Measurements from ENCODE around the gene SCN2A.

SCN2A gene

DNA sequence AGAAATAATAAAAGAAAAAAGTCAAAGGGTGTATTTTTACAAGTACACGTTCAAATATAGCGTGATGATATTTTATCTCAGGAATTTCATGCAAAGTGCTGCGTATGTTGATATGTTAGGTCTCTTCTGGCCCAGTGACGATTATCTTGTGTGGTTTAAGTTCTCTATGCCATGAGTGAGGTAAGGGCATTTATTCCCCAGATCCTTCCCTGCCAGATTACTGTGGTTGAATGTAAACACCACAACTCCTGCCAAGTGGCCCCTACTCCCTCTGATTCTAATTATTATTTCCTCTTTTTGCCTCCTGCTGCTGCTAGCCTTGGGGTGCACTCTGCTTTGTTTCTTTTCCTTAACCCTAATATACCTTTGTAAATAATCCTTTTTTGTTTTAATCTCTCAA, 12.2 kb downstream of the SCN2A start:
- POLR2A ChIA-PET, result no interaction called here
- Histone ChIP-seq H3K36me3 (ENCODE audit: control insufficient read depth in 2 of 2, insufficient read depth in 1 of 2, low read length in 2 of 2) (no peaks in the 10 kb centered on the region), H3K27ac (ENCODE audit: extremely low read depth, low read depth, low read length) (no peak overlapping the region), H3K4me3 (ENCODE audit: low read depth, low read length) (no peak overlapping the region), H3K9me3 (ENCODE audit: control insufficient read depth, insufficient read depth, low read depth, low read length) (no peaks in the 10 kb centered on the region), H3K4me1 (ENCODE audit: control insufficient read depth, insufficient read depth, low read length) (no peaks in the 10 kb centered on the region; the same call in 1 of the 2 replicates)
- TF ChIP-seq GLIS1 (tag by site-specific recombination; IDR thresholded peaks at IDR 0.05) (0 out of 2 replicates have a peak, but pooled peaks have one; percentile 12), KLF1 (tag by site-specific recombination; IDR thresholded peaks at IDR 0.05) (no peak)
- CTCF ChIA-PET, result interaction anchor here (0.8 kb wide), 1 partner anchor 43 kb away, joined by 5 read pairs; no protein-coding TSS in a partner anchor

DNA sequence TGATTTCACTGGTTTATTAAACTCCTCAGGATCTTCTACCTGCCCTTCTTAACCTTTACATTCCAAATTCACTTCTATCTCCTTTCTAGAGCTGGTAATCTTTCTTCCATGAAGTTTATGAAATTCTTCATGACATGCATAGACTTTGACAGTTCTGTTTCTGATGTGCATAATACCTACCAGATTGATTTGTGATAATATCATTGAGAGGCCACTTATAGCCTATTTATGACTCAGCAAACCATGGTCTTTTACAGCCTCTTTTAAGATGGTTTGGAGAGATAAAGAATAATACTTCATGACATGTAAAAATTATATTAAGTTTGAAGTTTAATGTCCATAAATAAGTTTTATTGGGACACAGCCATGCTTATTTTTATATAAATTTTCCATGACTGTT, 14.0 kb downstream of the SCN2A start:
- Histone ChIP-seq H3K27ac (ENCODE audit: extremely low read depth, low read depth, low read length) (no peak overlapping the region), H3K4me3 (ENCODE audit: low read depth, low read length) (no peak overlapping the region), H3K4me1 (ENCODE audit: control insufficient read depth, insufficient read depth, low read length) (no peaks in the 10 kb centered on the region; the same call in 1 of the 2 replicates), H3K9me3 (ENCODE audit: control insufficient read depth, insufficient read depth, low read depth, low read length) (no peaks in the 10 kb centered on the region), H3K36me3 (ENCODE audit: control insufficient read depth in 2 of 2, insufficient read depth in 1 of 2, low read length in 2 of 2) (no peaks in the 10 kb centered on the region)
- POLR2A ChIA-PET, result no interaction called here
- CTCF ChIA-PET, result interaction anchor here (1.5 kb wide), 1 partner anchor 14 kb away, joined by 5 read pairs; the partner anchor contains the start of gene SCN2A
- TF ChIP-seq, protein P1, sequence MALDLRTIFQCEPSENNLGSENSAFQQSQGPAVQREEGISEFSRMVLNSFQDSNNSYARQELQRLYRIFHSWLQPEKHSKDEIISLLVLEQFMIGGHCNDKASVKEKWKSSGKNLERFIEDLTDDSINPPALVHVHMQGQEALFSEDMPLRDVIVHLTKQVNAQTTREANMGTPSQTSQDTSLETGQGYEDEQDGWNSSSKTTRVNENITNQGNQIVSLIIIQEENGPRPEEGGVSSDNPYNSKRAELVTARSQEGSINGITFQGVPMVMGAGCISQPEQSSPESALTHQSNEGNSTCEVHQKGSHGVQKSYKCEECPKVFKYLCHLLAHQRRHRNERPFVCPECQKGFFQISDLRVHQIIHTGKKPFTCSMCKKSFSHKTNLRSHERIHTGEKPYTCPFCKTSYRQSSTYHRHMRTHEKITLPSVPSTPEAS (tag by site-specific recombination; IDR thresholded peaks at IDR 0.05), result no peak
- TF ChIP-seq ZNF555 (tag by site-specific recombination; conservative IDR thresholded peaks at IDR 0.05) (no peak), ZNF626 (tag by site-specific recombination; IDR thresholded peaks at IDR 0.05) (no peak), ZNF404 (tag by site-specific recombination; IDR thresholded peaks at IDR 0.05) (no peak), GLIS1 (tag by site-specific recombination; IDR thresholded peaks at IDR 0.05) (no peak), HOXC10 (CRISPR knock-in tag; IDR thresholded peaks at IDR 0.05) (no peak), ZNF394 (tag by site-specific recombination; IDR thresholded peaks at IDR 0.05; ENCODE audit: borderline replicate concordance) (no peak), KLF10 (tag by site-specific recombination; IDR thresholded peaks at IDR 0.05) (no peak), ZNF174 (tag by site-specific recombination; IDR thresholded peaks at IDR 0.05) (no peak), ZBTB21 (tag by site-specific recombination; IDR thresholded peaks at IDR 0.05) (no peak), REPIN1 (tag by site-specific recombination; IDR thresholded peaks at IDR 0.05; ENCODE audit: low read depth) (no peak), ZNF354C (tag by site-specific recombination; IDR thresholded peaks at IDR 0.05; ENCODE audit: borderline replicate concordance, low read depth) (no peak), ZNF175 (tag by site-specific recombination; IDR thresholded peaks at IDR 0.05) (no peak), ZNF112 (tag by site-specific recombination; IDR thresholded peaks at IDR 0.05) (no peak), ZNF837 (tag by site-specific recombination; IDR thresholded peaks at IDR 0.05) (no peak), ZNF558 (tag by site-specific recombination; IDR thresholded peaks at IDR 0.05) (no peak), YY2 (tag by site-specific recombination; IDR thresholded peaks at IDR 0.05) (no peak), ZNF350 (tag by site-specific recombination; IDR thresholded peaks at IDR 0.05) (no peak)
- TF ChIP-seq, protein P2, sequence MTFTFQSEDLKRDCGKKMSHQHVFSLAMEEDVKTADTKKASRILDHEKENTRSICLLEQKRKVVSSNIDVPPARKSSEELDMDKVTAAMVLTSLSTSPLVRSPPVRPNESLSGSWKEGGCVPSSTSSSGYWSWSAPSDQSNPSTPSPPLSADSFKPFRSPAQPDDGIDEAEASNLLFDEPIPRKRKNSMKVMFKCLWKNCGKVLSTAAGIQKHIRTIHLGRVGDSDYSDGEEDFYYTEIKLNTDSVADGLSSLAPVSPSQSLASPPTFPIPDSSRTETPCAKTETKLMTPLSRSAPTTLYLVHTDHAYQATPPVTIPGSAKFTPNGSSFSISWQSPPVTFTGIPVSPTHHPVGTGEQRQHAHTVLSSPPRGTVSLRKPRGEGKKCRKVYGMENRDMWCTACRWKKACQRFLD (tag by site-specific recombination; IDR thresholded peaks at IDR 0.05), result no peak
- TF ChIP-seq, protein P3, sequence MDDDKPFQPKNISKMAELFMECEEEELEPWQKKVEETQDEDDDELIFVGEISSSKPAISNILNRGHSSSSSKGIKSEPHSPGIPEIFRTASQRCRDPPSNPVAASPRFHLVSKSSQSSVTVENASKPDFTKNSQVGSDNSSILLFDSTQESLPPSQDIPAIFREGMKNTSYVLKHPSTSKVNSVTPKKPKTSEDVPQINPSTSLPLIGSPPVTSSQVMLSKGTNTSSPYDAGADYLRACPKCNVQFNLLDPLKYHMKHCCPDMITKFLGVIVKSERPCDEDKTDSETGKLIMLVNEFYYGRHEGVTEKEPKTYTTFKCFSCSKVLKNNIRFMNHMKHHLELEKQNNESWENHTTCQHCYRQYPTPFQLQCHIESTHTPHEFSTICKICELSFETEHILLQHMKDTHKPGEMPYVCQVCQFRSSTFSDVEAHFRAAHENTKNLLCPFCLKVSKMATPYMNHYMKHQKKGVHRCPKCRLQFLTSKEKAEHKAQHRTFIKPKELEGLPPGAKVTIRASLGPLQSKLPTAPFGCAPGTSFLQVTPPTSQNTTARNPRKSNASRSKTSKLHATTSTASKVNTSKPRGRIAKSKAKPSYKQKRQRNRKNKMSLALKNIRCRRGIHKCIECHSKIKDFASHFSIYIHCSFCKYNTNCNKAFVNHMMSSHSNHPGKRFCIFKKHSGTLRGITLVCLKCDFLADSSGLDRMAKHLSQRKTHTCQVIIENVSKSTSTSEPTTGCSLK (tag by site-specific recombination; IDR thresholded peaks at IDR 0.05), result no peak
